Measurements from ENCODE around the gene FTCDNL1. TPM values are rescaled to one million over a fixed set of nuclear protein-coding genes. Genes with fewer than 3 reads are reported as not detected.

FTCDNL1 gene
- total RNA-seq, 1 experiment from 2014 or later, result 2.7 TPM

DNA sequence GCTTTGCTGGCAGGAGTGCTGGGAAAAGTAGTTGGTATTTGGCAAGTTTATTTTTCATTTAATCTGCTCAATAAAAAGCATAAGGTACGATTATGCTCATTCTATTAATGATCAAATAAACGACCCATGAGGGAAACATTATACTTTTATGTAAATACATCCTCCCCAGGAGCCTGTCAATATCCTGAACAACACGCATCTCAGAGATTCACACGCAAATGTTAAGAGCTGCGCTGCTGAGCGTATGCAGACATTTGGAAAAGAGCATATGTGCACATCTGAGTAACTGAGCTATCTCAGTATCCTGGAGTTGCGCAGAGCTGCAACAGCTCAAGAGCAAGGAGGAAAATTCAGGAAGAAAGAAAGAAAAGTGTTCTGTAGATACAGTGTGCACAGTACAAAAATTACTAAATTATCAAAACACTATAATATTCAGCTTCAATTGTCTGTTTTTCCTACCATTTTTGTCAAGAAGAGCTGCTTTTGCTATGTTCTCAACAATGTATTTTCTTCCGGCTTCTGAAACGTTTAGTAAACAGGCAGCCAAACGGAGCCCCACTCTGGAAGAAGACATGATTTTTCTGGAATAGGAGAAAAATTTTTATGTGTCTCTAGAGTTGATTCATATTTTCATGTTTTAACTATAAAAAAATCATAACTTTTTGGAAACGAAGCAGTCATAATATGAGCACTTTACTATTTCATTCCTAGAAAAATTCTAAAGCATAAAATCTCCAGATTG, 2.4 kb downstream of the FTCDNL1 start:
- Histone ChIP-seq H3K9me3 (ENCODE audit: insufficient read depth, low read depth) (no peaks in the 10 kb centered on the region), H3K27me3 (ENCODE audit: insufficient read depth, low read depth) (no peaks in the 10 kb centered on the region), H3K36me3 (ENCODE audit: low read depth) (no peaks in the 10 kb centered on the region), H3K79me2 (ENCODE audit: low read depth) (no peaks in the 10 kb centered on the region), H3F3A (ENCODE audit: insufficient read depth, low read depth) (no peaks in the 10 kb centered on the region; the same call in 1 of the 2 replicates), H2AFZ (no peak overlapping the region), H3K9me2 (ENCODE audit: insufficient read depth) (no peaks in the 10 kb centered on the region), H3K4me3 (no peak overlapping the region), H3K27ac (no peak overlapping the region), H4K20me1 (ENCODE audit: insufficient read depth) (no peaks in the 10 kb centered on the region), H3K4me1 (replicated peaks; ENCODE audit: insufficient read depth) (no peaks in the 10 kb centered on the region), H3K4me2 (no peak overlapping the region)
- intact Hi-C loops (cut with micrococcal nuclease; ENCODE audit: unreplicated experiment), result no loop called here
- BruUV-seq (replicated peaks), result no TSS peak
- ChIA-PET POLR2A (ENCODE audit: unreplicated experiment) (no interaction called here), CTCF (no interaction called here)
- no peak for DNase-seq
- no peak for TF ChIP-seq EZH2 (IDR thresholded peaks at IDR 0.05; ENCODE audit: low read depth)
- TF ChIP-seq, protein P1, sequence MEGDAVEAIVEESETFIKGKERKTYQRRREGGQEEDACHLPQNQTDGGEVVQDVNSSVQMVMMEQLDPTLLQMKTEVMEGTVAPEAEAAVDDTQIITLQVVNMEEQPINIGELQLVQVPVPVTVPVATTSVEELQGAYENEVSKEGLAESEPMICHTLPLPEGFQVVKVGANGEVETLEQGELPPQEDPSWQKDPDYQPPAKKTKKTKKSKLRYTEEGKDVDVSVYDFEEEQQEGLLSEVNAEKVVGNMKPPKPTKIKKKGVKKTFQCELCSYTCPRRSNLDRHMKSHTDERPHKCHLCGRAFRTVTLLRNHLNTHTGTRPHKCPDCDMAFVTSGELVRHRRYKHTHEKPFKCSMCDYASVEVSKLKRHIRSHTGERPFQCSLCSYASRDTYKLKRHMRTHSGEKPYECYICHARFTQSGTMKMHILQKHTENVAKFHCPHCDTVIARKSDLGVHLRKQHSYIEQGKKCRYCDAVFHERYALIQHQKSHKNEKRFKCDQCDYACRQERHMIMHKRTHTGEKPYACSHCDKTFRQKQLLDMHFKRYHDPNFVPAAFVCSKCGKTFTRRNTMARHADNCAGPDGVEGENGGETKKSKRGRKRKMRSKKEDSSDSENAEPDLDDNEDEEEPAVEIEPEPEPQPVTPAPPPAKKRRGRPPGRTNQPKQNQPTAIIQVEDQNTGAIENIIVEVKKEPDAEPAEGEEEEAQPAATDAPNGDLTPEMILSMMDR (conservative IDR thresholded peaks at IDR 0.05), result no peak

DNA sequence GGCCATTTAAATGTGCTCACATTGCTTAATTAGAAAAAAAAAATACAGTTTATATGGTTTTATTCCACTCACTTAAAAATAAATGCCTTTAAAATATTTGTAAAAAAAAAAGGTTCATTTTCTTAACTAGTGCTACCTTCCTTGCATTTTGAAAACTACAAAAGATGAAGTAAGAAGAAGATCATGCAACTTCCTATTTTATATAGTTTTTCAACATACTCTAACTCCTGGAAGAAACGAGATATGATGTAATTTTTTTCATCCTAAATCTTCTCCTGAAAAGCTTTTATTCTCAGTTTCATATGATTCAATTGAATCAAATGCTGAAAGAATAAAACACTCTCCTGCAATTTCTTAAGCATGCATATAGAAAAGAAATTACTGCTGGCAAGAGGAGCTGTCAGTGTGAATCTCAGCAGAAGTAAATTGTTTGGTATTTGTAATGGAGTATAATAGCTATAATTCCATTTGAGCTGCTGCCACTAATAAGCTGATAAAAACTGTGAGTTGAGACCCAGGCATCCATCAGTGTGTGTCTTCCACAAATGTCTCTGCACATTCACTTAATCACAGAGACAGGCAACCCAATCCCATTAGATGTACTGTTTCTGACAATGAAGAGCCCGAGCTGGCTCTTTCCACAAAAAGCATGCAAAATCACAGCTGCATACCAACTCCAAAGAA, 3.7 kb downstream of the FTCDNL1 start:
- no peaks in the 10 kb centered on the region for H3K4me1 ChIP-seq (replicated peaks; ENCODE audit: insufficient read depth)
- no peaks in the 10 kb centered on the region for H4K20me1 ChIP-seq (ENCODE audit: insufficient read depth)
- no peaks in the 10 kb centered on the region for H3K27me3 ChIP-seq (ENCODE audit: insufficient read depth, low read depth)
- H3F3A ChIP-seq (ENCODE audit: insufficient read depth, low read depth), result no peaks in the 10 kb centered on the region; the same call in 1 of the 2 replicates
- BruUV-seq (replicated peaks), result no TSS peak
- no peak for TF ChIP-seq EZH2 (IDR thresholded peaks at IDR 0.05; ENCODE audit: low read depth)
- H3K27ac ChIP-seq, result no peak overlapping the region
- no peaks in the 10 kb centered on the region for H3K9me2 ChIP-seq (ENCODE audit: insufficient read depth)
- intact Hi-C loops (cut with micrococcal nuclease; ENCODE audit: unreplicated experiment), result no loop called here
- ChIA-PET CTCF (no interaction called here), POLR2A (ENCODE audit: unreplicated experiment) (no interaction called here)
- no peak for DNase-seq
- no peaks in the 10 kb centered on the region for H3K9me3 ChIP-seq (ENCODE audit: insufficient read depth, low read depth)
- H3K36me3 ChIP-seq (ENCODE audit: low read depth), result no peaks in the 10 kb centered on the region
- H2AFZ ChIP-seq, result no peak overlapping the region
- no peak overlapping the region for H3K4me2 ChIP-seq
- H3K4me3 ChIP-seq, result no peak overlapping the region
- no peaks in the 10 kb centered on the region for H3K79me2 ChIP-seq (ENCODE audit: low read depth)

DNA sequence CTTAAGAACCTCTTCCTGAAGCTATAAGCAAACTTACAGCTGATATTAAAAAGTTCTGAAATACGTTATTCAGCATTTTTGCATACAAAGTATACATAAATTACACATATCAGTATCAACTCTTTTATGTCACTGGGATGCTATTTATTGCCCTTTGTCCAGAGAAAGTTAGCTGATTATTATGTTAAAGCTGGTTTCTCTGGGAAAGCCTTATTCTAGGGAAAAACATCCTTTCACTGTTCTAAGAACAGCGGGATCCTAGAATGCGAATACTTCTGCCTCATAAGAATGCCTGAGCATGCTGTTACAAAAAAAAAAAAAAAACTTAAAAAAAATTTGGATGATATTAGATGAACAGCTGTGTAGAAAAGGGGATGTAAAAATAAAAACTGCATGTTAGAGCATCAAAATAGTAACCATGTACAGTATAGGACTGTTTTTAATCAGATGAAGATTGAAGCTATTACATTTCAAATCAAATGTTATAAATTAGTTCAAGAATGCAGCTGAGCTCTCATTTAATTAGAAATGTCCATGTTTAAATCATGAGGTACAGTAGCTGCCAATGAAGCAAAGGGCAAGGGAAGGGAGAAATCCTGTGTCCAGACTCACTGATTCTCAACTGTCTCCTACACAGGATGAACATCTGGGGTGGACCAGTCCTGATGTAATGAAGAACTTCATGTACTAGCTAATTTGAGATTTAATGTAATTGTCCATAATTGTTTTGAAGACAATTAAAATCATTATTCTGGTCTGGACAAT, 8.2 kb downstream of the FTCDNL1 start:
- TF ChIP-seq, protein P1 (conservative IDR thresholded peaks at IDR 0.05), result no peak
- TF ChIP-seq EZH2 (IDR thresholded peaks at IDR 0.05; ENCODE audit: low read depth), result no peak

More for the DNA sequence above, 8.2 kb downstream of the FTCDNL1 start:
- no peak for DNase-seq
- Histone ChIP-seq H3F3A (ENCODE audit: insufficient read depth, low read depth) (no peaks in the 10 kb centered on the region), H3K4me1 (replicated peaks; ENCODE audit: insufficient read depth) (no peaks in the 10 kb centered on the region), H4K20me1 (ENCODE audit: insufficient read depth) (no peaks in the 10 kb centered on the region), H3K27me3 (ENCODE audit: insufficient read depth, low read depth) (no peaks in the 10 kb centered on the region), H2AFZ (no peak overlapping the region), H3K79me2 (ENCODE audit: low read depth) (no peaks in the 10 kb centered on the region), H3K4me3 (no peak overlapping the region), H3K27ac (no peak overlapping the region), H3K4me2 (no peak overlapping the region), H3K9me2 (ENCODE audit: insufficient read depth) (no peaks in the 10 kb centered on the region), H3K36me3 (ENCODE audit: low read depth) (no peaks in the 10 kb centered on the region), H3K9me3 (ENCODE audit: insufficient read depth, low read depth) (no peaks in the 10 kb centered on the region)
- POLR2A ChIA-PET (ENCODE audit: unreplicated experiment), result no interaction called here
- CTCF ChIA-PET, result no interaction called here
- intact Hi-C loops (cut with micrococcal nuclease; ENCODE audit: unreplicated experiment), result no loop called here
- no TSS peak for BruUV-seq (replicated peaks)

Measured in PC-9 (cell line).